Central memory CD8-positive, alpha-beta T cell (primary cell): ENCODE results near the gene DPEP1.
A peak's percentile ranks its signal among the peaks of the same experiment; 100 is the strongest.
"Not testable (repeated sequence)": the region's sequence is repeated elsewhere in the genome, so short reads cannot be mapped to it uniquely, and the experiment has no call there.

Source experiments
- ATAC-seq: fragments of 150-1000 bp; cut with Tn5 transposase; replicated peaks from 2 replicates; pipeline ENCODE4 v1.10.0; 2022; ENCODE audit warnings: mild to moderate bottlenecking, moderate FRiP score, moderate number of reproducible peaks; ENCODE audit not compliant: poor library complexity, severe bottlenecking; ENCODE audit errors: extremely low read depth
- DNase-seq, 2 donors: peaks; one replicate each; pipeline ENCODE4 v3.0.0; 2021; ENCODE audit warnings: low spot score in 2 of 2
- H3K27ac Mint-ChIP-seq: one replicate; pipeline ENCODE4 v1.8.0; 2022; ENCODE audit warnings: low read depth, mild to moderate bottlenecking, moderate library complexity, mixed read lengths
- H3K27me3 Mint-ChIP-seq: one replicate; pipeline ENCODE4 v1.8.0; 2022; ENCODE audit warnings: mixed read lengths
- H3K36me3 Mint-ChIP-seq: one replicate; pipeline ENCODE4 v1.8.0; 2022; ENCODE audit warnings: mild to moderate bottlenecking, moderate library complexity, mixed read lengths; ENCODE audit not compliant: insufficient read depth
- H3K4me1 Mint-ChIP-seq: one replicate; pipeline ENCODE4 v1.8.0; 2022; ENCODE audit warnings: mixed read lengths
- H3K4me3 Mint-ChIP-seq: one replicate; pipeline ENCODE4 v1.8.0; 2022; ENCODE audit warnings: mild to moderate bottlenecking, moderate library complexity, mixed read lengths
- H3K9me3 Mint-ChIP-seq: one replicate; pipeline ENCODE4 v1.8.0; 2022; ENCODE audit warnings: mixed read lengths

Gene DPEP1

GRCh38 chr16:89583197-89583894 is 30.1 kb upstream of the DPEP1 start:
- Mint-ChIP-seq H3K4me1 (no peaks in the 10 kb centered on the region), H3K27ac (no peak overlapping the region), H3K9me3 (no peaks in the 10 kb centered on the region), H3K27me3 (no peaks in the 10 kb centered on the region), H3K4me3 (no peak overlapping the region), H3K36me3 (peaks cover 6% of the 10 kb centered on the region)
- DNase-seq = no peak
- no peak for ATAC-seq

- Mint-ChIP-seq H3K27me3 (no peaks in the 10 kb centered on the region), H3K27ac (no peak overlapping the region), H3K9me3 (no peaks in the 10 kb centered on the region), H3K4me3 (no peak overlapping the region), H3K4me1 (no peaks in the 10 kb centered on the region), H3K36me3 (peaks cover 4% of the 10 kb centered on the region)
- no peak for ATAC-seq
- DNase-seq = no peak
Measured at GRCh38 chr16:89583895-89584644, 29.4 kb upstream of the DPEP1 start.

GRCh38 chr16:89584768-89585549 is 28.5 kb upstream of the DPEP1 start:
- DNase-seq (no peak), ATAC-seq (no peak)
- H3K27ac Mint-ChIP-seq = no peak overlapping the region
- no peaks in the 10 kb centered on the region for H3K4me1 Mint-ChIP-seq
- peaks cover 4% of the 10 kb centered on the region for H3K36me3 Mint-ChIP-seq
- H3K27me3 Mint-ChIP-seq = no peaks in the 10 kb centered on the region
- H3K9me3 Mint-ChIP-seq = no peaks in the 10 kb centered on the region
- no peak overlapping the region for H3K4me3 Mint-ChIP-seq

- H3K27me3 Mint-ChIP-seq = no peaks in the 10 kb centered on the region
- DNase-seq (no peak), ATAC-seq (no peak)
- no peak overlapping the region for H3K27ac Mint-ChIP-seq
- no peak overlapping the region for H3K4me3 Mint-ChIP-seq
- H3K36me3 Mint-ChIP-seq = peaks cover 4% of the 10 kb centered on the region
- H3K9me3 Mint-ChIP-seq = no peaks in the 10 kb centered on the region
- no peaks in the 10 kb centered on the region for H3K4me1 Mint-ChIP-seq
Measured at GRCh38 chr16:89586218-89586617, 27.2 kb upstream of the DPEP1 start.

GRCh38 chr16:89586853-89587252 is 26.6 kb upstream of the DPEP1 start:
- Mint-ChIP-seq H3K36me3 (peaks cover 4% of the 10 kb centered on the region), H3K9me3 (no peaks in the 10 kb centered on the region), H3K27me3 (no peaks in the 10 kb centered on the region), H3K4me1 (no peaks in the 10 kb centered on the region), H3K4me3 (no peak overlapping the region), H3K27ac (no peak overlapping the region)
- DNase-seq (no peak), ATAC-seq (no peak)

GRCh38 chr16:89587676-89588075 is 25.8 kb upstream of the DPEP1 start:
- H3K4me1 Mint-ChIP-seq, H3K36me3 Mint-ChIP-seq, H3K4me3 Mint-ChIP-seq, H3K9me3 Mint-ChIP-seq, H3K27ac Mint-ChIP-seq, ATAC-seq, H3K27me3 Mint-ChIP-seq, DNase-seq: not testable (repeated sequence)

- no peak overlapping the region for H3K27ac Mint-ChIP-seq
- H3K9me3 Mint-ChIP-seq = no peaks in the 10 kb centered on the region
- no peaks in the 10 kb centered on the region for H3K27me3 Mint-ChIP-seq
- H3K4me1 Mint-ChIP-seq = peaks cover 2% of the 10 kb centered on the region
- no peak for ATAC-seq
- no peak for DNase-seq
- no peak overlapping the region for H3K4me3 Mint-ChIP-seq
- peaks cover 7% of the 10 kb centered on the region for H3K36me3 Mint-ChIP-seq
Measured at GRCh38 chr16:89588413-89589109, 24.9 kb upstream of the DPEP1 start.

- Mint-ChIP-seq H3K9me3 (no peaks in the 10 kb centered on the region), H3K27me3 (no peaks in the 10 kb centered on the region), H3K27ac (no peak overlapping the region), H3K4me1 (peaks cover 9% of the 10 kb centered on the region), H3K36me3 (peaks cover 11% of the 10 kb centered on the region), H3K4me3 (no peak overlapping the region)
- no peak for ATAC-seq
- DNase-seq = no peak
Measured at GRCh38 chr16:89589241-89589926, 24.1 kb upstream of the DPEP1 start.

GRCh38 chr16:89593841-89594240 is 19.6 kb upstream of the DPEP1 start:
- H3K9me3 Mint-ChIP-seq = no peaks in the 10 kb centered on the region
- no peaks in the 10 kb centered on the region for H3K27me3 Mint-ChIP-seq
- H3K4me1 Mint-ChIP-seq = peaks cover 9% of the 10 kb centered on the region
- DNase-seq (peak; percentile 39 to 65), ATAC-seq (peak; percentile 97)
- H3K36me3 Mint-ChIP-seq = peaks cover 7% of the 10 kb centered on the region
- peak overlapping the region; percentile 67 for H3K4me3 Mint-ChIP-seq
- H3K27ac Mint-ChIP-seq = peak overlapping the region; percentile 84

GRCh38 chr16:89595330-89596060 is 17.9 kb upstream of the DPEP1 start:
- H3K27me3 Mint-ChIP-seq = no peaks in the 10 kb centered on the region
- DNase-seq (no peak), ATAC-seq (no peak)
- H3K36me3 Mint-ChIP-seq = peaks cover 7% of the 10 kb centered on the region
- peaks cover 14% of the 10 kb centered on the region for H3K4me1 Mint-ChIP-seq
- no peak overlapping the region for H3K27ac Mint-ChIP-seq
- H3K4me3 Mint-ChIP-seq = no peak overlapping the region
- H3K9me3 Mint-ChIP-seq = no peaks in the 10 kb centered on the region

GRCh38 chr16:89596061-89596689 is 17.3 kb upstream of the DPEP1 start:
- ATAC-seq (no peak), DNase-seq (no peak)
- Mint-ChIP-seq H3K27ac (no peak overlapping the region), H3K27me3 (no peaks in the 10 kb centered on the region), H3K4me3 (no peak overlapping the region), H3K36me3 (peaks cover 7% of the 10 kb centered on the region), H3K9me3 (no peaks in the 10 kb centered on the region), H3K4me1 (peaks cover 14% of the 10 kb centered on the region)
